Right atrium auricular region (tissue), 2 donors: ENCODE results near the gene NAPB. TPM values are rescaled to one million over a fixed set of nuclear protein-coding genes. Genes with fewer than 3 reads are reported as not detected.
A peak's percentile ranks its signal among the peaks of the same experiment; 100 is the strongest.

Experiments used
- DNase-seq: peaks from one replicate; pipeline ENCODE4 v3.0.0-alpha.2; 2019; ENCODE audit warnings: low spot score
- H3K27ac ChIP-seq, 2 donors: fragments of 200-600 bp; sonication (generic); 1 replicate in 1 of 2; 2 replicates in 1 of 2; pipeline ENCODE4 v1.5.1; 2016 to 2019
- H3K27me3 ChIP-seq, 2 donors: fragments of 200-600 bp; sonication (generic); one replicate each; pipeline versions ENCODE4 v1.5.1 to v1.6.0; 2017 to 2019
- H3K36me3 ChIP-seq: fragments of 200-600 bp; sonication (generic); one replicate; pipeline ENCODE4 v1.5.1; 2016
- H3K4me1 ChIP-seq, 2 donors: fragments of 200-600 bp; sonication (generic); one replicate each; pipeline versions ENCODE4 v1.5.1 to v1.6.0; 2017 to 2019
- H3K4me3 ChIP-seq, 2 donors: fragments of 200-600 bp; sonication (generic); 1 replicate in 1 of 2; 2 replicates in 1 of 2; pipeline ENCODE4 v1.5.1; 2017 to 2019; ENCODE audit warnings: mild to moderate bottlenecking in 1 of 2, moderate library complexity in 1 of 2
- H3K9me3 ChIP-seq, 2 donors: fragments of 200-600 bp; sonication (generic); one replicate each; pipeline ENCODE4 v1.5.1; 2019
- total RNA-seq, 2 donors: library from RNA; depleted of rRNA; stranded (reverse); fragments of >200 nt; gene quantifications; one replicate each; pipeline ENCODE4 v1.1.0, GENCODE V29; 2016
- TF ChIP-seq, protein P1 (sequence below), 2 donors: fragments of 200-600 bp; sonication (generic); IDR thresholded peaks; one replicate each; pipeline ENCODE4 v1.5.1; 2019; ENCODE audit warnings: antibody characterized with exemption in 2 of 2

Gene NAPB
- total RNA-seq, 2 donors from 2014 or later: 4.8 to 5.1 TPM

DNA sequence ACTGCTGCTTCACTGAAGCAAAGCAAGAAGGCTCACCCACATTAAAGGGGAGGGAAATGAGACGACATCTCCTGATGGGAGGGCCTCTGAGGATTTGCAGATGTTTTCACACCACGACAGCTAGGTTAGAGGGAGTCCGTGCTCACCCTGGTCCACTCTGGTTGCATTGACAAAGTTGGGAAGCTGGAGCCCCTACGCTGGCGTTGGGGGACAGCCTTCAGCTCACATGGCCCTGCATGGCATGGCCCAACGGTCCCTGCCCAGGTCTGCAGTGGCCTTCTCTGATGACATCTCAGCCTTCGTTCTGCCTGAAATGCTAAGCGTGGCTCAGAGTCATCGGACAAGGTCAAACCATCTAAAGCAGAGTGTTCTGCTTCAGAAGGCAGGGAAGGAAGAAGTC is 3.8 kb upstream of the NAPB start:
- Histone ChIP-seq H3K4me3 (no peak overlapping the region), H3K9me3 (no peaks in the 10 kb centered on the region), H3K36me3 (no peaks in the 10 kb centered on the region), H3K4me1 (peaks cover 0 to 7% of the 10 kb centered on the region in 2 donors), H3K27ac (no peak overlapping the region), H3K27me3 (no peaks in the 10 kb centered on the region)
- TF ChIP-seq, protein P1, sequence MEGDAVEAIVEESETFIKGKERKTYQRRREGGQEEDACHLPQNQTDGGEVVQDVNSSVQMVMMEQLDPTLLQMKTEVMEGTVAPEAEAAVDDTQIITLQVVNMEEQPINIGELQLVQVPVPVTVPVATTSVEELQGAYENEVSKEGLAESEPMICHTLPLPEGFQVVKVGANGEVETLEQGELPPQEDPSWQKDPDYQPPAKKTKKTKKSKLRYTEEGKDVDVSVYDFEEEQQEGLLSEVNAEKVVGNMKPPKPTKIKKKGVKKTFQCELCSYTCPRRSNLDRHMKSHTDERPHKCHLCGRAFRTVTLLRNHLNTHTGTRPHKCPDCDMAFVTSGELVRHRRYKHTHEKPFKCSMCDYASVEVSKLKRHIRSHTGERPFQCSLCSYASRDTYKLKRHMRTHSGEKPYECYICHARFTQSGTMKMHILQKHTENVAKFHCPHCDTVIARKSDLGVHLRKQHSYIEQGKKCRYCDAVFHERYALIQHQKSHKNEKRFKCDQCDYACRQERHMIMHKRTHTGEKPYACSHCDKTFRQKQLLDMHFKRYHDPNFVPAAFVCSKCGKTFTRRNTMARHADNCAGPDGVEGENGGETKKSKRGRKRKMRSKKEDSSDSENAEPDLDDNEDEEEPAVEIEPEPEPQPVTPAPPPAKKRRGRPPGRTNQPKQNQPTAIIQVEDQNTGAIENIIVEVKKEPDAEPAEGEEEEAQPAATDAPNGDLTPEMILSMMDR (IDR thresholded peaks at IDR 0.05): no peak
- DNase-seq: no peak

GRCh38 chr20:23419995-23420901 is 1.0 kb downstream of the NAPB start:
- peaks cover 0 to 23% of the 10 kb centered on the region in 2 donors for H3K4me1 ChIP-seq
- no peaks in the 10 kb centered on the region for H3K27me3 ChIP-seq
- TF ChIP-seq, protein P1 (IDR thresholded peaks at IDR 0.05): no peak
- DNase-seq: no peak
- H3K9me3 ChIP-seq: no peaks in the 10 kb centered on the region
- peak overlapping the region; percentile 86 to 89 for H3K4me3 ChIP-seq
- H3K36me3 ChIP-seq: no peaks in the 10 kb centered on the region
- H3K27ac ChIP-seq: peak overlapping the region; percentile 89 to 95

DNA sequence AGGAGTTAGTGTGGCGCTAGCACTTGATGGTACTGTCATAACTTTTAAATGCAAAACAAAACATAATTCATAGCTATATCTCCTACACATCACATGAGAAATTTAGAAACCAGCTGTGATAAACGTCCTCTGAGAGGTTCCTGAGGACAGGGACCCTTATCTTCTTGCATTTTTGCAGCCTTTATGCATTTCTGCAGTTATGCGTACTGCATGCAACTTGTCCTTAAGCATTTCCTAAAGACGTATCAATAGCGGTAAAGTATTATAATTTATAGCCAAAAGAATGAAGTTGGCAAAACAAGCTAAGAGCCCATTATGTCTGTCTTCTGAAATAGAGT is 1.7 kb downstream of the NAPB start:
- TF ChIP-seq, protein P1 (IDR thresholded peaks at IDR 0.05): no peak
- peaks cover 0 to 23% of the 10 kb centered on the region in 2 donors for H3K4me1 ChIP-seq
- no peaks in the 10 kb centered on the region for H3K27me3 ChIP-seq
- peak overlapping the region; percentile 89 to 95 for H3K27ac ChIP-seq
- no peaks in the 10 kb centered on the region for H3K9me3 ChIP-seq
- no peaks in the 10 kb centered on the region for H3K36me3 ChIP-seq
- no peak for DNase-seq
- H3K4me3 ChIP-seq: peak overlapping the region; percentile 86 to 89

- H3K4me1 ChIP-seq: peaks cover 0 to 23% of the 10 kb centered on the region in 2 donors
- H3K9me3 ChIP-seq: no peaks in the 10 kb centered on the region
- DNase-seq: no peak
- H3K27me3 ChIP-seq: no peaks in the 10 kb centered on the region
- TF ChIP-seq, protein P1 (IDR thresholded peaks at IDR 0.05): no peak
- H3K27ac ChIP-seq: no peak overlapping the region
- H3K36me3 ChIP-seq: no peaks in the 10 kb centered on the region
- H3K4me3 ChIP-seq: no peak overlapping the region
These were observed 3.4 kb downstream of the NAPB start for GRCh38 chr20:23417861-23418260.

GRCh38 chr20:23415959-23416583 is 5.2 kb downstream of the NAPB start:
- Histone ChIP-seq H3K36me3 (no peaks in the 10 kb centered on the region), H3K27ac (peak overlapping the region in 1 of 2 donors; percentile 29), H3K4me1 (peaks cover 0 to 29% of the 10 kb centered on the region in 2 donors), H3K9me3 (no peaks in the 10 kb centered on the region), H3K4me3 (no peak overlapping the region), H3K27me3 (no peaks in the 10 kb centered on the region)
- DNase-seq: no peak
- TF ChIP-seq, protein P1 (IDR thresholded peaks at IDR 0.05): no peak
